Hepatocyte (in vitro differentiated cells): Measurements from ENCODE around the gene VPS8. TPM values are rescaled to one million over a fixed set of nuclear protein-coding genes. Genes with fewer than 3 reads are reported as not detected.

ENCODE experiments used
- DNase-seq: peaks from one replicate; pipeline ENCODE4 v3.0.0-alpha.2; 2016; ENCODE audit warnings: low spot score
- H2AFZ ChIP-seq: fragments of 200-600 bp; sonication (generic); 2 replicates; pipeline ENCODE4 v1.6.0; 2016; ENCODE audit warnings: antibody characterized with exemption, mild to moderate bottlenecking
- H3K27ac ChIP-seq: fragments of 200-600 bp; sonication (generic); 2 replicates; pipeline ENCODE4 v1.5.1; 2016; ENCODE audit warnings: mild to moderate bottlenecking
- H3K27me3 ChIP-seq: fragments of 200-600 bp; sonication (generic); 2 replicates; pipeline ENCODE4 v1.6.1; 2016
- H3K36me3 ChIP-seq: fragments of 200-600 bp; sonication (generic); replicated peaks from 2 replicates; pipeline ENCODE4 v1.5.1; 2016; ENCODE audit warnings: low read depth; ENCODE audit not compliant: insufficient read depth
- H3K4me1 ChIP-seq: fragments of 200-600 bp; sonication (generic); 2 replicates; pipeline ENCODE4 v1.5.1; 2016; ENCODE audit warnings: mild to moderate bottlenecking, moderate library complexity; ENCODE audit not compliant: insufficient read depth
- H3K4me2 ChIP-seq: fragments of 200-600 bp; sonication (generic); 2 replicates; pipeline ENCODE4 v1.6.0; 2016
- H3K4me3 ChIP-seq: fragments of 200-600 bp; sonication (generic); 2 replicates; pipeline ENCODE4 v1.5.1; 2016; ENCODE audit warnings: mild to moderate bottlenecking
- H3K79me2 ChIP-seq: fragments of 200-600 bp; sonication (generic); 2 replicates; pipeline ENCODE4 v1.6.0; 2017; ENCODE audit warnings: mild to moderate bottlenecking
- H3K9me2 ChIP-seq: fragments of 200-600 bp; sonication (generic); replicated peaks from 2 replicates; pipeline ENCODE4 v1.6.0; 2017; ENCODE audit warnings: mild to moderate bottlenecking; ENCODE audit not compliant: insufficient read depth
- H3K9me3 ChIP-seq: fragments of 200-600 bp; sonication (generic); 2 replicates; pipeline ENCODE4 v1.5.1; 2016; ENCODE audit warnings: low read depth, mild to moderate bottlenecking
- H4K20me1 ChIP-seq: fragments of 200-600 bp; sonication (generic); 2 replicates; pipeline ENCODE4 v1.6.0; 2016; ENCODE audit warnings: mild to moderate bottlenecking; ENCODE audit not compliant: insufficient read depth, poor library complexity, severe bottlenecking
- CTCF ChIP-seq: fragments of 200-600 bp; sonication (generic); IDR thresholded peaks from 2 replicates; pipeline ENCODE4 v1.5.1; 2016; ENCODE audit warnings: antibody characterized with exemption, mild to moderate bottlenecking; ENCODE audit not compliant: poor library complexity
- EZH2 ChIP-seq: fragments of 200-600 bp; sonication (generic); IDR thresholded peaks from 2 replicates; pipeline ENCODE4 v1.6.1; 2016; ENCODE audit warnings: antibody characterized with exemption, mild to moderate bottlenecking, borderline replicate concordance
- EZH2phosphoT487 ChIP-seq: fragments of 200-600 bp; sonication (generic); IDR thresholded peaks from one replicate; pipeline ENCODE4 v1.6.1; 2018; ENCODE audit warnings: antibody characterized with exemption, mild to moderate bottlenecking, low read depth, moderate library complexity; ENCODE audit not compliant: unreplicated experiment, severe bottlenecking
- WGBS: methylation state at CpG from one replicate; pipeline ENCODE4 v1.1.6; 2016; ENCODE audit warnings: low lambda C conversion rate; ENCODE audit errors: missing lambda C conversion rate; 5-methylcytosine and 5-hydroxymethylcytosine counted together
- polyA plus RNA-seq: library from polyadenylated mRNA; unstranded; fragments of >200 nt; fragmentation: Nextera tagmentation; extraction: Ambion mirVana; gene quantifications from 2 replicates; pipeline ENCODE4 v1.2.1, GENCODE V29; 2016
- total RNA-seq: library from RNA; depleted of rRNA; stranded (reverse); fragments of >200 nt; gene quantifications from 2 replicates; pipeline ENCODE4 v1.2.3, GENCODE V29; 2014

Gene VPS8
- total and polyA plus RNA-seq, 2 experiments from 2014 or later = 20.5 to 61.9 TPM

- DNase-seq = no peak
- Histone ChIP-seq H3K27ac (no peak overlapping the region), H3K4me2 (no peak overlapping the region), H4K20me1 (no peaks in the 10 kb centered on the region), H3K4me3 (no peak overlapping the region), H2AFZ (no peak overlapping the region), H3K36me3 (no peaks in the 10 kb centered on the region), H3K9me3 (no peaks in the 10 kb centered on the region), H3K79me2 (no peaks in the 10 kb centered on the region), H3K9me2 (no peaks in the 10 kb centered on the region), H3K27me3 (no peaks in the 10 kb centered on the region), H3K4me1 (peaks cover 3% of the 10 kb centered on the region)
- no peak for TF ChIP-seq EZH2phosphoT487
- no peak for TF ChIP-seq EZH2
- no peak for TF ChIP-seq CTCF
- 91% methylated on average over 8 of the region's 8 CpGs for WGBS
These were observed 264.3 kb downstream of the VPS8 start for GRCh38 chr3:185076219-185076618.

GRCh38 chr3:185079625-185080024, 267.7 kb downstream of the VPS8 start:
- no peaks in the 10 kb centered on the region for H3K27me3 ChIP-seq
- no peak for DNase-seq
- peak overlapping the region; percentile 34 for H3K4me2 ChIP-seq
- no peaks in the 10 kb centered on the region for H3K79me2 ChIP-seq
- no peaks in the 10 kb centered on the region for H3K9me2 ChIP-seq
- H4K20me1 ChIP-seq = no peaks in the 10 kb centered on the region
- peaks cover 3% of the 10 kb centered on the region for H3K4me1 ChIP-seq
- WGBS = 47% methylated on average over 1 of the region's 1 CpG
- H3K27ac ChIP-seq = no peak overlapping the region
- no peaks in the 10 kb centered on the region for H3K9me3 ChIP-seq
- H2AFZ ChIP-seq = no peak overlapping the region
- TF ChIP-seq CTCF = no peak
- no peak for TF ChIP-seq EZH2
- no peak for TF ChIP-seq EZH2phosphoT487
- H3K4me3 ChIP-seq = no peak overlapping the region
- H3K36me3 ChIP-seq = no peaks in the 10 kb centered on the region

- Histone ChIP-seq H3K4me2 (no peak overlapping the region), H3K27ac (no peak overlapping the region), H2AFZ (no peak overlapping the region), H3K4me1 (peaks cover 3% of the 10 kb centered on the region), H3K27me3 (no peaks in the 10 kb centered on the region), H3K9me2 (no peaks in the 10 kb centered on the region), H3K9me3 (no peaks in the 10 kb centered on the region), H3K79me2 (no peaks in the 10 kb centered on the region), H3K36me3 (no peaks in the 10 kb centered on the region), H4K20me1 (no peaks in the 10 kb centered on the region), H3K4me3 (no peak overlapping the region)
- no peak for TF ChIP-seq EZH2
- TF ChIP-seq EZH2phosphoT487 = no peak
- no peak for TF ChIP-seq CTCF
- 92% methylated on average over 1 of the region's 1 CpG for WGBS
- no peak for DNase-seq
These were observed 269.6 kb downstream of the VPS8 start for GRCh38 chr3:185081521-185081920.

GRCh38 chr3:185082149-185082548, 270.2 kb downstream of the VPS8 start:
- Histone ChIP-seq H3K79me2 (no peaks in the 10 kb centered on the region), H3K4me3 (no peak overlapping the region), H3K4me2 (no peak overlapping the region), H3K27ac (no peak overlapping the region), H3K9me2 (no peaks in the 10 kb centered on the region), H3K27me3 (no peaks in the 10 kb centered on the region), H3K4me1 (peaks cover 3% of the 10 kb centered on the region), H3K9me3 (no peaks in the 10 kb centered on the region), H3K36me3 (no peaks in the 10 kb centered on the region), H2AFZ (no peak overlapping the region), H4K20me1 (no peaks in the 10 kb centered on the region)
- no peak for DNase-seq
- TF ChIP-seq CTCF = no peak
- TF ChIP-seq EZH2 = no peak
- no peak for TF ChIP-seq EZH2phosphoT487
- 78% methylated on average over 3 of the region's 3 CpGs for WGBS
